Esophagus muscularis mucosa (tissue), 3 donors: ENCODE data around the gene LTBP2.

Experiments used
- POLR2A ChIP-seq: fragments of 450-650 bp; IDR thresholded peaks from one replicate; pipeline ENCODE4 v1.6.1; 2017; ENCODE audit warnings: antibody characterized with exemption, moderate library complexity, mild to moderate bottlenecking, low read depth
- TF ChIP-seq, protein P1 (sequence below), 3 experiments: fragments of 200-600 bp in 2 of 3; fragments of 450-650 bp in 1 of 3; sonication (generic) in 2 of 3; IDR thresholded peaks; one replicate each; pipeline ENCODE4 v1.5.1; 2017 to 2019; ENCODE audit warnings: antibody characterized with exemption in 3 of 3, mild to moderate bottlenecking in 2 of 3, moderate library complexity in 1 of 3

DNA sequence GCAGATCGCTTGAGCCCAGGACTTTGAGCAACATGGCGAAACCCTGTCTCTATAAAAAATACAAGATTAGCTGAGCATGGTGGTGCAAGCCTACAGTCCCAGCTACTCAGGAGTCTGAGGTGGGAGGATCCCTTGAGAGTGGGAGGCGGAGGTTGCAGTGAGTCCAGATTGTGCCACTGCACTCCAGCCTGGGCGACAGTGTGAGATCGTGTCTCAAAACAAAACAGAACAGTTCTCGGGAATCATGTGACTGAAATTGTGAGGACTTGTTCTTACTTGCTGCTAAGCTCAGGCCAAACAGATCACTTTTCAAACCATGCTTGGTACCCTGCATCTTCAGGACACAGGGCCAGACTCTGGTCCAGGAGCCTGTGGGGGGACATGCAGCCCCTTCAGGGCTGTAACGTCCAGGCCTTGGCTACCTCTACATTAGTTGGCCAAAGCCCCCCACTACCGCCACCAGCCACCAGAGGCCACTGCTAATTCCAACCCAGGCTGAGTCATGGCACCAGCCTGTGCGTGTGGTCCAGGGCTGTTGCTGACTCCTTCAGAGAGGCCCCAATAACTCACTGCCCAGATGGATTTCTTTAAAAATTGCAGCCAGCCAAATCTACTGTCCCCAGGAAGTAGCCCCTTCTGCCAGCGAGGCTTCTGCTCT, 152.6 kb downstream of the LTBP2 start:
- TF ChIP-seq, protein P1, sequence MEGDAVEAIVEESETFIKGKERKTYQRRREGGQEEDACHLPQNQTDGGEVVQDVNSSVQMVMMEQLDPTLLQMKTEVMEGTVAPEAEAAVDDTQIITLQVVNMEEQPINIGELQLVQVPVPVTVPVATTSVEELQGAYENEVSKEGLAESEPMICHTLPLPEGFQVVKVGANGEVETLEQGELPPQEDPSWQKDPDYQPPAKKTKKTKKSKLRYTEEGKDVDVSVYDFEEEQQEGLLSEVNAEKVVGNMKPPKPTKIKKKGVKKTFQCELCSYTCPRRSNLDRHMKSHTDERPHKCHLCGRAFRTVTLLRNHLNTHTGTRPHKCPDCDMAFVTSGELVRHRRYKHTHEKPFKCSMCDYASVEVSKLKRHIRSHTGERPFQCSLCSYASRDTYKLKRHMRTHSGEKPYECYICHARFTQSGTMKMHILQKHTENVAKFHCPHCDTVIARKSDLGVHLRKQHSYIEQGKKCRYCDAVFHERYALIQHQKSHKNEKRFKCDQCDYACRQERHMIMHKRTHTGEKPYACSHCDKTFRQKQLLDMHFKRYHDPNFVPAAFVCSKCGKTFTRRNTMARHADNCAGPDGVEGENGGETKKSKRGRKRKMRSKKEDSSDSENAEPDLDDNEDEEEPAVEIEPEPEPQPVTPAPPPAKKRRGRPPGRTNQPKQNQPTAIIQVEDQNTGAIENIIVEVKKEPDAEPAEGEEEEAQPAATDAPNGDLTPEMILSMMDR (IDR thresholded peaks at IDR 0.05): peak; percentile 11 to 45 (median 20)
- no peak for TF ChIP-seq POLR2A
